Measurements from ENCODE around the gene ZNF213.

Gene ZNF213

DNA sequence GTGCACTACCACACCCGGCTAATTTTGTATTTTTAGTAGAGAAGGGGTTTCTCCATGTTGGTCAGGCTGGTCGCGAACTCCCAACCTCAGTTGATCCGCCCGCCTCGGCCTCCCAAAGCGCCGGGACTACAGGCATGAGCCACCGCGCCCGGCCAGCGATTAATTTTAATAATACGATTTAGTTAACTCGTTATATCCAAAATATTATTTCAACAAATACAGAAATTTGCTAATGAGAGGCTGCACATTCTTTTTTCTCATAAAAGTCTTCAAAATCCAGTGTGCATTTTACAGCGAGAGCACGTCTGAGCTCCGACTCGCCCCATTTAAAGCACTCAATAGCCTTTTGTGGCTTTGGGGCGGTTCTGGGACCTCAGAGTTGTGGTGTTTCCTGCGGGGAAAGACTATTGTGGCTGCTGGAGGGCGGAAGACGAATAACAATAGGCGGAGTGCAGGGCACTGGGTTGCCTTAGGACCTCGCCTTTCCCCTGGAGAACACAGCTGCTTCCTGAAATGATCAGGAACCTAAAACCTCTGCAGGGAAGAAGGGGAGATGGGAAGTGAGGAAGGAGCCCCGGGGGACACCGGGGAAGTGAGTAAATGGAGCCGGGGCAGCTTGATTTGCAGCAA, 32.9 kb upstream of the ZNF213 start:
- Histone ChIP-seq H3K9me3 (ENCODE audit: insufficient read depth, low read length) (no peaks in the 10 kb centered on the region), H3K4me1 (ENCODE audit: insufficient read depth, insufficient read length) (peaks cover 14% of the 10 kb centered on the region), H3K36me3 (ENCODE audit: insufficient read depth, insufficient read length, low read length) (no peaks in the 10 kb centered on the region), H3K9ac (ENCODE audit: insufficient read length, low read depth) (peak overlapping the region; percentile 29), H3K27me3 (ENCODE audit: insufficient read depth, insufficient read length) (peaks cover under 1% of the 10 kb centered on the region), H3K4me3 (ENCODE audit: insufficient read length, low read depth) (peak overlapping the region; percentile 3)
- DNase-seq (ENCODE audit: low read depth, low spot score), result peak; percentile 77
- TF ChIP-seq SUZ12 (IDR thresholded peaks at IDR 0.05; ENCODE audit: extremely low read depth, insufficient read depth, insufficient read length), result no peak
- TF ChIP-seq YY1 (IDR thresholded peaks at IDR 0.05; ENCODE audit: insufficient read depth, insufficient read length), result no peak
- TF ChIP-seq ZNF274 (IDR thresholded peaks at IDR 0.05; ENCODE audit: low read depth, low read length), result no peak

DNA sequence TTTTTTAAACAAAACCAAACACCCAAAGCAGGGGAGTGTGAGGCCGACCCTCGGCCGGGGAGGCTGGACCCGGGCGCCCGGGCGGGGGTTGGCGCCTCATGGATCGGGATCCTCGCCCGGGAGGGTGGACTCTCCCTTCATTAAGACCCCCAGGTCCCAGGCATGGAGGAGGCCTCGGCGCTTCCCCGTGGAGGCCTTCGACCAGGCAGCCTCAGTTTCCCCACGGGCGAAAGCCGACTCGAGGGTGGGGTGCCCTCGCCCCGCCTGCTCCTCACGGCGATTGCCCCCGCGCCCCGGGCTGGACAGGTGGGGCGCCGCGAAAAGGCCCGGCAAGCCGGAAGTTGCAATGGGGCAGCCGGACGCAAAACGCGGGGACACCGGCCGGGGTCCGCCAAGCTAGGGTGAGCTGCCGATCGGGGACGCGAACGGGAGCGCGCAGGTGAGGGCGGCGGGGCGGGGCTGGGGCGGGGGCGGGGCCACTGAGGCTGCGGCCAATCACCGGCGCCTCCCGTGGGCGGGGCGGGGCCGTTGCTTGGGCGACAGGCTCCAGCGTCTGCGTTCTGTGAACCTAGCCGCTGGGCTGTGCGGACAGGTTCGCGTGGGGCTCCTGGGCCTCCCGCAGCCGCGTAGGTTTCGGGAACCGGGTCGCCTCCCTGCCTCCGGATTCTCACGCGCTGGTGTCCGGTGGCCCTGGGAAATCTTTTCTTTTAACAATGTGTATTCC, 28.5 kb upstream of the ZNF213 start:
- TF ChIP-seq YY1 (IDR thresholded peaks at IDR 0.05; ENCODE audit: insufficient read depth, insufficient read length) (no peak), ZNF274 (IDR thresholded peaks at IDR 0.05; ENCODE audit: low read depth, low read length) (no peak), SUZ12 (IDR thresholded peaks at IDR 0.05; ENCODE audit: extremely low read depth, insufficient read depth, insufficient read length) (no peak)
- Histone ChIP-seq H3K9ac (ENCODE audit: insufficient read length, low read depth) (peak overlapping the region; percentile 96), H3K4me3 (ENCODE audit: insufficient read length, low read depth) (peak overlapping the region; percentile 68), H3K9me3 (ENCODE audit: insufficient read depth, low read length) (no peaks in the 10 kb centered on the region), H3K4me1 (ENCODE audit: insufficient read depth, insufficient read length) (peaks cover 3% of the 10 kb centered on the region), H3K27me3 (ENCODE audit: insufficient read depth, insufficient read length) (peaks cover 7% of the 10 kb centered on the region), H3K36me3 (ENCODE audit: insufficient read depth, insufficient read length, low read length) (no peaks in the 10 kb centered on the region)
- DNase-seq (ENCODE audit: low read depth, low spot score), result peak; percentile 86

DNA sequence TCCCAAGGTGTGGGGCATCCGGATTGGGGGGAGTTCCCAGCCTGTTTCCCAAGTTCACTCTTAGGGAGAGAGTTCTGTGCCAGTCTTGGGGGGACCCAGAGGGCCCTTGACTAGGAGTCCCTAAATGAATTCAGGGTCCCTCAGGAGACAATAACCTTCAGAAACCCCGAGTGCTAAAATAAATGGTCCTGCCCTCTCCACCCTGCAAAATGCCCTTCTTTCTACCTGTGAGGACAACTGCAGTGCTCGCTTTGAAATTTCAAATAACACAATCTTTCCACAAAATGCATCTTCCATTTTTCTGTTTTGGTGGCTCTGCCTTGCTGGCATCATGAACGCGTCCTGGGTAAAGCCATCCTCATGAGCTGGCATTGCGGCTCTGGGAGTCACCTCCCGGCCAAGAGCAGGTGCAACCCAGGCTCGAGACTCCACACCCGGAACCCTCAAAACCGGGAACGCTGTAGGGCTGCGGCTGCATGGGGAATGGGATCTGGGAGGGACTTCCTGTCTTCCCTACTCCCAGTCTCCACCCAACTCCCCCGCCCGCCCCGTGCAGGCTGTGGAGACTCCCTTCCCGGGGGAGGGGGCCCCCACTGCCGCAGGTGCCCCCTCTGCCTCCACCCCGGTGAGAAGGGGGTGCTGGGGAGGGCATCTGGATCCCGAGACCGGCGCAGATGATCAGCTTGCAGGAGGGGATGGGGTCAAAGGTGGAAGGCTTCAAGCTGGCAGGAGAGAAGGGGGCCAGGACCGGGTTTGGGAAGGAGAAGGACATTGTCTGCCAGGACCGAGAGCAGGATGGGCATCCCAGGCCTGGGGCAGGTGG, 22.6 kb upstream of the ZNF213 start, which contains the start of gene ZNF205:
TSS of gene ZNF205 (plus strand) at position 529 of the 823 bp plus-strand sequence. CDS start 845 bp downstream, outside the sequence.
- DNase-seq (ENCODE audit: low read depth, low spot score), result no peak
- Histone ChIP-seq H3K9ac (ENCODE audit: insufficient read length, low read depth) (peak within 1 kb of the TSS; percentile 88), H3K9me3 (ENCODE audit: insufficient read depth, low read length) (no peaks in the 10 kb centered on the region), H3K4me1 (ENCODE audit: insufficient read depth, insufficient read length) (peaks cover 13% of the 10 kb centered on the region), H3K27me3 (ENCODE audit: insufficient read depth, insufficient read length) (peaks cover 3% of the 10 kb centered on the region), H3K4me3 (ENCODE audit: insufficient read length, low read depth) (peak within 1 kb of the TSS; percentile 81), H3K36me3 (ENCODE audit: insufficient read depth, insufficient read length, low read length) (peaks cover 34% of the 10 kb centered on the region)
- no peak for TF ChIP-seq ZNF274 (IDR thresholded peaks at IDR 0.05; ENCODE audit: low read depth, low read length)
- no peak for TF ChIP-seq SUZ12 (IDR thresholded peaks at IDR 0.05; ENCODE audit: extremely low read depth, insufficient read depth, insufficient read length)
- TF ChIP-seq YY1 (IDR thresholded peaks at IDR 0.05; ENCODE audit: insufficient read depth, insufficient read length), result no peak

DNA sequence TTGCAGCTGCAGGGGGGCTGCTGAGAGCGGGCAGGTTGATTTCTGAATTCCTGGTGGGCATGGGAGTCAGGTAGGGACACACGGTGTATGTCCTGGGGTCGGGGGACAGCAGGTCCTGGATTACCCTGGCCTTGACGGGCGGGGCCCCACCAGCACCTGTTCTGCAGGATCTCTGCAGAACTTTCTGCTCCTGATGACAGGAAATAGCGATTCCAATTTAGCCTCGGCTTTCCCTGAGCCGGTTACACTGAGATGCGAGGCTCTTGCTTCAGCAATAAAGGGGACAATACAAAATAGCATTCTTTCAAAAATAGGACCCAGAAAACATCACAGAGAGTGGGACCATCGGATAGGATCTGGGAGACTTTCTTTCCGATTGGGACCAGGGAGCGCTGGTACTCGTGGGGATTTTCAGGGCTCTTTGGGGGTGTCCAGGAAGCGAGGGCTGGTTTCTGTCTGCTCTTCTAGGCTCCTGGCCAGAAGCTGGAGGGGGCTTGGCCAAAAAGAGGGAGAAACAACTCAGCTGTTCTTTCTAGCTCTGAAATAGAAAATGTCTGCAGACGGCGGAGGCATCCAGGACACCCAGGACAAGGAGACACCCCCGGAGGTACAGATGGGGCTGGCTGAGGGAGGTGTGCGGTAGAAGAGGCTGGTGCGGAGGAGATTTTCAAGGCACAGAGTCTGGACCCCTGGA, 21.8 kb upstream of the ZNF213 start:
- peak overlapping the region; percentile 81 for H3K4me3 ChIP-seq (ENCODE audit: insufficient read length, low read depth)
- peaks cover 13% of the 10 kb centered on the region for H3K4me1 ChIP-seq (ENCODE audit: insufficient read depth, insufficient read length)
- H3K9me3 ChIP-seq (ENCODE audit: insufficient read depth, low read length), result no peaks in the 10 kb centered on the region
- no peaks in the 10 kb centered on the region for H3K27me3 ChIP-seq (ENCODE audit: insufficient read depth, insufficient read length)
- H3K36me3 ChIP-seq (ENCODE audit: insufficient read depth, insufficient read length, low read length), result peaks cover 40% of the 10 kb centered on the region
- H3K9ac ChIP-seq (ENCODE audit: insufficient read length, low read depth), result peak overlapping the region; percentile 88
- DNase-seq (ENCODE audit: low read depth, low spot score), result no peak
- TF ChIP-seq YY1 (IDR thresholded peaks at IDR 0.05; ENCODE audit: insufficient read depth, insufficient read length) (no peak), ZNF274 (IDR thresholded peaks at IDR 0.05; ENCODE audit: low read depth, low read length) (no peak), SUZ12 (IDR thresholded peaks at IDR 0.05; ENCODE audit: extremely low read depth, insufficient read depth, insufficient read length) (no peak)

DNA sequence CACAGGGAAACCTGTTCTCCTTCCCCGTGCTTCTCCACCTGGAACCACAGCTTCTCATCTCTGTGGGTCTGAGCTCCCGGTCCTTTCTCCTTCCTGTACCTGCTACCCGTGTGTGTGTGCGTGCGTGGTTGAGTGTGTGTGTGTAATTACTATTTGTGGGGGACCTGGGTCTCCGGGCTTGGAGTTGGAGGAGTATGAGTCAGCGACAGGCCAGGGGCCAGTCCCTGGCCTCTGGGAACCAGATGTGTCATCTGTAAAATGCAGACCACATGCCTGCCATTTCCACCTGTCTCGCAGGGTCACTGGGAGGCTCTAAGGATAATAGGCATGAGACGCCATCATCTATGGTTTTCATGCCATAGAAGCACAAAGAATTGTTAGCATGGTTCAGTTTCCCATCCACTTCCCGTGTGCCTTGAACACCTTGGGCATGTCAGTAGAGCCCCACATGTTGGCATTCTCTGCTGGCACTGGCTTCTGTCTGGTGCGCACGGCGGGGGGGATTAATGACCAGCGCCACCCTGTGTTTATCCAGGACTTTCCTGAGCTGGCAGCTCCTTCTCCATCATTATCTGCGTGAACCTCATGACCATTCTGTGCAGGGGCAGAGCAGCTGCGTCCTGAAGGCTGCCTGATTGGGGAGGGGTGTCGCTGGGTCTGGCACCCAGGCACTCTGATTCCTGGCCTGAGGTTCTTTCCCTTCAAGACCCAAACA, 20.9 kb upstream of the ZNF213 start:
- Histone ChIP-seq H3K4me3 (ENCODE audit: insufficient read length, low read depth) (peak overlapping the region; percentile 81), H3K4me1 (ENCODE audit: insufficient read depth, insufficient read length) (peaks cover 13% of the 10 kb centered on the region), H3K9ac (ENCODE audit: insufficient read length, low read depth) (no peak overlapping the region), H3K27me3 (ENCODE audit: insufficient read depth, insufficient read length) (no peaks in the 10 kb centered on the region), H3K36me3 (ENCODE audit: insufficient read depth, insufficient read length, low read length) (peaks cover 49% of the 10 kb centered on the region), H3K9me3 (ENCODE audit: insufficient read depth, low read length) (no peaks in the 10 kb centered on the region)
- DNase-seq (ENCODE audit: low read depth, low spot score), result no peak
- TF ChIP-seq ZNF274 (IDR thresholded peaks at IDR 0.05; ENCODE audit: low read depth, low read length) (no peak), YY1 (IDR thresholded peaks at IDR 0.05; ENCODE audit: insufficient read depth, insufficient read length) (no peak), SUZ12 (IDR thresholded peaks at IDR 0.05; ENCODE audit: extremely low read depth, insufficient read depth, insufficient read length) (no peak)

DNA sequence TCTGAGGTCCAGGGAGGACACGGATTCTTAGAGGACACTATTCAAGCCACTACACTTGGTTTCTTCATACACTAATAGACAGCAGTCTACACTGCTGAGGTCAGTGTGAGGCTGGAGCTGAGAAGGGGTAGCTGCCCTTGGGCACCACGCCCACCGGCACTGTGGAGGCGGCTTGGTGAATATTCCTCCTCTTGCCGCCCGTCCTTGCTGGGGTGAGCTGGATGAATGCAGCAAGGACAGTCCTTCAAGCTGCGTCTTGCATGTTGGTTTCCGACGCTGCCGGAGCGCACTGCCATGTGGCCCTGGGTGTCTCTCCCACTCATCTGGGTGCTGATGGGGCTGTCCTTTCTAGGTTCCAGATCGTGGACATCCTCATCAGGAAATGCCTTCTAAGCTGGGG, 19.8 kb upstream of the ZNF213 start:
- Histone ChIP-seq H3K27me3 (ENCODE audit: insufficient read depth, insufficient read length) (no peaks in the 10 kb centered on the region), H3K36me3 (ENCODE audit: insufficient read depth, insufficient read length, low read length) (peaks cover 59% of the 10 kb centered on the region), H3K4me1 (ENCODE audit: insufficient read depth, insufficient read length) (peaks cover 13% of the 10 kb centered on the region), H3K4me3 (ENCODE audit: insufficient read length, low read depth) (no peak overlapping the region), H3K9me3 (ENCODE audit: insufficient read depth, low read length) (no peaks in the 10 kb centered on the region), H3K9ac (ENCODE audit: insufficient read length, low read depth) (peak overlapping the region; percentile 38)
- no peak for DNase-seq (ENCODE audit: low read depth, low spot score)
- no peak for TF ChIP-seq ZNF274 (IDR thresholded peaks at IDR 0.05; ENCODE audit: low read depth, low read length)
- TF ChIP-seq YY1 (IDR thresholded peaks at IDR 0.05; ENCODE audit: insufficient read depth, insufficient read length), result no peak
- no peak for TF ChIP-seq SUZ12 (IDR thresholded peaks at IDR 0.05; ENCODE audit: extremely low read depth, insufficient read depth, insufficient read length)

All from NT2/D1 (cell line).